Stimulated activated CD8-positive, alpha-beta memory T cell treated with anti-CD3 and anti-CD28 coated beads, Interleukin-2, amount 100 ng/mL, for 48 hours (primary cell): Measurements from ENCODE around the gene IDH1.
"Not testable (repeated sequence)": the region's sequence is repeated elsewhere in the genome, so short reads cannot be mapped to it uniquely, and the experiment has no call there.

Source experiments
- DNase-seq, 2 donors: peaks; one replicate each; pipeline ENCODE4 v3.0.0-alpha.2; 2020; ENCODE audit warnings: low read depth in 2 of 2

Gene IDH1

DNA sequence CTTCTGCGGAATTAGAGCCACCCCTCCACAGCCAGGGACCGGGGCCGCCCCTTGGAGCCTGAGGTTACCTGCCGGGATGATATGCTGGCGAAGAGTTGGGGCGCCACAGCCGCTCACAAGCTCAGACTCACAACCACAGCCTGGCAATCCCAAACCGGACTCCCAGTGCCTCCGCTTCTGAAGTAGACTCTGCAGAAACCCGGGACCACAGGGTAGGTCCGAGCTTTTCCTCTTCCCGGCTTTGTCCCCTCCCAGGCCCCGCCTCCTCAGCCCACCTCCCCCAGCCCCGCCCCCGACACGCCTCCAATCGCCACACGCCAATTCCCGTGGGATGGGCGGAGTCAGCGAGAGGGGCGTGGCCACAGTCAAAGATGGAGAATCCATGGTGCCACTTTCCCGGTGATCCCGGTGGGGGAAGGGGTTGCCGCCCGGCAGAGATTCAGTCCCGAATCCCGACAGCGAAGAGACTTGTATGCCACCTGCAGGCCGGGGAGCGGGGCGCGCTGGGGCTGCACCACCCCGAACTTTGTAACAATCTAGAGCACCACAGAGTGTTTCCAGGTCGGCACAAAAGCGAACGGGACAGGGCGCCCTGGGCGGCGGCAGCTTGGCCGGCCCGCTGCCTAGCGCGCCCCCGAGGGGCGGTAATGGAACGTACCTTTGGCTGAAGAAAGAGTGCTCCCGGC lies at the start of gene IDH1:
IDH1 (minus strand) TSS at position 201 of the 686 bp plus-strand sequence. CDS start 3,520 bp downstream, outside the sequence.
- DNase-seq, result peak; percentile 94 to 96

DNA sequence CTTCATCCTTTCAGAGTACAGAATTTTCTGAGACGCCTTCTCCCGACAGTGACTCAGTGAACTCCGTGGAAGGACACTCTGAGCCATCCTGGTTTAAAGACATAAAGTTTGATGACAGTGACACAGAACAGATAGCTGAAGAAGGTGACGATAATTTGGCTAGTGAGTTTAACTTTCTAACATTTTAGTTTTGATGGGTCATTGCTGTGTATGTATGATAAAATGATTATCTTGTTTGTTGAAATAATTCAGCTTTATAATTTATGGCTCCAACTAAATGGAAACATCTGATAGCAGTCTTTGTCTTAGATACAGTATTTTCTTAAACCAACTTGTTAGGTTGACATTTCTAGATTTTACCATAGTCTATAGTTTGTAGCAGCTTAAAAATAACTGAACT lies 49.3 kb upstream of the IDH1 start:
- no peak for DNase-seq

DNA sequence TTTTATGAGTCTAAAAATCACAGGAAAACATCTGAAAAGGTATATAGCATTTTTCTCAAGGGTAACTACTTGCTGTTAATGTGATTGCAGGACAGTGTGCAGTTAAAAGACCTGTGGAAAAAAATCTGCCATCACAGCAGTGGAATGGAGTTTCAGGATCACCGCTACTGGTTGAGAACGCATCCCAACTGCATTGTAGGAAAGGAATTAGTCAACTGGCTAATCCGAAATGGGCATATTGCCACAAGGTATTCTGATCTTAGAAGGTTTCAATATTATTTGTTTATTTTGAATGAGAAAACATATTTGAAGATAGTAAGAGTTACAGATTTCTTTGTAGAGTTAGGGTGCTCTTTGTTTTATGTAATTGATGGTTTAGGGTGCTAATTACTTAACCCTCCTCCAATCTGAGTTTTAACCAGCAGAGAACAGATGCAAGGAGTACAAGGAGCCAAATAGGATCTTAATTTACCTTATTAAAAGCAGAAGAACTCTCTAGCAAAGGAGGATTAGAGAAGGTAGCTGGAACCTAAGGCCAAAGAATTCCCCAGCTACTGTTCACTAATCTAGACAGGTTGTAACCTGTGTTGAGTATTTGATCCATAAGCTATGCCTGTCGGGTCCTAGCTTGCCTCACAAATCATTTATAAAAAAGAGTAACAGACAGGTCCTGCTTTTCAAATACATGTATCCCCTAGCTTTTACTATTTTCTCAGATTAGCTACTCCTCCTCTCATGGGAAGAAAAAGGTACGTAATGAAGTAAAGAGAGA lies 46.2 kb upstream of the IDH1 start:
- DNase-seq, result no peak

DNA sequence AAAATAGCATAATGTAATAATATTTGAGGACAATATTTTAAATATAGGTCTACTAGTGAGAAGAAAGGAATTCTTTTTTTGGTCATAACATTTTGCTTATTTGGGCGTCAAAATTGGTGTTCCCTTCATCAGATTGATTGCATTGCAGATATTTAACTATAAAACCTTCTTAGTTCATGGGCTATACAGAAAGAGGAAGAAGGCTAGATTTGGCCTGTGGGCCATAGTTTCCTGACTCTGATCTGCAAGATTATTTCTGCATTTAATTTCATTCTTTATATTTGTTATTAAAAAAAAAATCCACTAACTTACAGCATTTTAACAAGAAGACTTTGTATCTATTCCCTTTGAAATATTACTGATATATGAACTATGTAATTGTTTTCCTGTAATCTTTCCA lies 43.1 kb upstream of the IDH1 start:
- no peak for DNase-seq

DNA sequence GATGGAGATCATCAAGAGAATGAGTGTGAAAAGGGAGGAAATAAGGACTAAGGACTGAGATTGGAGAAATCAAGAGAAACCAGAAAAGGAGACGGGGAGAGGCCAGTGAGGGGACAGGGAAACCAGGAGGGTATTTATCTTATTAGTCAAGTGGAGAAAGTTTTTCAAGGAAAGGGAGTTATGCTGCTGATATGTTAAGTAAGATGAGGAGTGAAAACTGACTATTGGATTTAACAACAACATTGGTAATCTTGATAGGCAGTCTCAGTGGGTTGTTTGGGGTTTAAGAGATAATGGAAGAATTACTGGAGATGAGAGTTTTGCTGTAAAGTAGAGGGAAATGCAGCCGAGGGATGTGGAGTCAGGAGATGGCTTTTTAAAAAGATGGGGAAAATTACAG lies 41.7 kb upstream of the IDH1 start:
- DNase-seq, result no peak

DNA sequence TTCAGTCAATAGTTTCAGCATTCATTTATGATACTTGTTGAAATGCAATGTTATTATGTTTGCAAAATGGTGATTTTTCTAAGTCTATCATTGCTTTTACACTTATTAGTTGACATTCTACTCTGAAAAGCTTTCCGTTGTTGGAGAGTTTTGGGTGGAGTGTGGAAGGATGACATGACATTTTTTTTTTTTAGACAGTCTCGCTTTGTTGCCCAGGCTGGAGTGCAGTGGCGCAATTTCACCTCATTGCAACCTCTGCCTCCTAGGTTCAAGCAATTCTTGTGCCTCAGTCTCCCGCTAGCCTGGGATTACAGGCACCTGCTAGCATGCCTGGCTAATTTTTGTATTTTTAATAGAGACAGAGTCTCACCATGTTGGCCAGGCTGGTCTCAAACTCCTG lies 41.0 kb upstream of the IDH1 start:
- no peak for DNase-seq

DNA sequence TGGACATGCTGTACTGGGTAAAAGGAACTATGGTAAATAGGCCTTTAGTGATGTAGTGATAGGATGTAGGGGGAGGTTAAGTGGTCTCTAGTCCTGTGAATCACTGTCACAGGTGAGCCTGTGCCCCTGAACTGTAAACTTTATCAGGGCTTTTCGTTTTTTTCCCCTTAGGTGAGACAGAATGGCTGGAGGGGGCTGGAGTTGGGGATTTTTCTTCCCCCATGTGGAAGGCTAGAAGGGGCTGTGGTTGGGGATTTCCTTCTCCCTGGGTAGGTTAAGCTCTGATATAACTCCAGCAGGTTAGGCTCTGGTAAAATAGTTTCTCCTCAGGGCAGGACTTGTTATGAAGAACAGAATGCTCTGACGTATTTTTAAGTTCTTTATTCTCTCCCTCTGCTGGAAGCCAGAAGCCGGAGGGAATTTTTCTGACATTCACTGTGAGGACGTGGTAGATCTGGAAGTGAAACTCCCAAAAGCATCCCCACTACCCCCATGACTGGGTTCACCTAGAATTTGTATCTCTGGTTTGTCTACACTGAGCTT lies 39.7 kb upstream of the IDH1 start:
- no peak for DNase-seq

DNA sequence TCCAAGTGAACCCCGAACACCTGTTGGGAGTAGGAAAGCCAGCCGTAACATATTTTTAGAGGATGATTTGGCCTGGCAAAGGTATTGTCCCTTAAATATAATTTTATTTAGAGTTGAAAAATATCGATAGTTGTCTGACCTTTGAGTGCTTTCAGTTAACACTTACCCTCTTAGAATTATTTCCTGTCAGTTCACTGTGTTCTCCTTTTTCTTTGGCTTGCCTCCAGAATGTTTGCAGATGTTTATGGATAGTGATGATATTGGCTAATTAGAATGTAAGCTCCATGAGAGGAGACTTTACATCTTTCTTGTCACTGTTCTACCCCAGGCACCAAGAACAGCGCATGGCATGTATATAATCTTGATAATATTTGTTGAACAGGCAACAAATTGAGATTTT lies 31.0 kb upstream of the IDH1 start:
- DNase-seq, result no peak

DNA sequence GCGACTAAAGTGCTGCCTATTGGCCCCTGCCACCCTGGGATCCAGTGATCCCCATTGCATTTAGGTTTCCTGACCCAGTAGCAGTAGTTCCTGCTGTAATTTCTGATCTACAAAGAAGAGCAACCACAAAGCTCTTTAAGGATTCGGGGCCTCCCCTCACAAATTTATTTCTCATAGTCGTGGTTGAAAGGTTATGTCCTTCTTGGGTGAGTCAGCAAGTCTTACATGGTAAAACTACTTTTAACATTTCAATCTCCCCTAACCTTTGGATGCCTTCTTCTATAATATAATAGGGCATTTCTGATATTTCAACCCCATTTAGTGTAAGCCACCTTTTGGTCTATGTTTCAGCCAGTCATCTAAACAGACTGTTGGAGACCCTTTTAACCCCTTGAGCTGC lies 26.1 kb upstream of the IDH1 start:
- no peak for DNase-seq

DNA sequence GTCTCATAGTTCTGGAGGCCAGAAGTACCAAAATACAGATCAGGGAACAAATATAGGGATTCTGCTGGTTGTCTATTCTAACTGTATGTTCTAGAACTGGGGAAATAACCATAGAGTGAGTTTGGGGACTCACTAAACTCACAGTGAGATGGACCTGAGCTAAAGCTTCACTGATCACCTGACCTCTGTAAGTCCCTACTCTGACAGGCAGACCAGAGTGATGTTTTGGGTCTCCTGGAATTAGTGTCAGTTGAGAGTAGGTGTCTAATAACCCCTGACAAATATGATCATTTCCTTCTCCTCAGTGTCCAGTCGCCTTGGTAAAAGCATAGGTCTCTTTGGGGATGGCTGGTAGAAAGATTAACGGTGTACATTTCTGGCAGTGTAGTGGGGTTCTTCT lies 25.4 kb upstream of the IDH1 start:
- no peak for DNase-seq

DNA sequence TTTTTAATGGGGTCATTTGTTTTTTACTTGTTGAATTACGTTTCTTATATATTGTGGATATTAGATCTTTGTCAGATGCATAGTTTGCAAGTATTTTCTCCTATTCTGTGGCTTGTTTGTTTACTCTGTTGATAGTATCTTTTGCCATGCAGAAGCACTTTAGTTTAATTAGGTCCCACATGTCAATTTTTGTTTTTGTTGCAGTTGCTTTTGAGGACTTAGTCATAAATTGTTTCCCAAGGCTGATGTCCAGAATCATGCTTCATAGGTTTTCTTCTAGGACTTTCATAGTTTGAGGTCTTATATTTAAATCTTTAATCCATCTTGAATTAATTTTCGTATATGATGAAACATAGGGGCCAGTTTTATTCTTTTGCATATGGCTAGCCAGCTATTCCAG lies 24.4 kb upstream of the IDH1 start:
- DNase-seq, result no peak

DNA sequence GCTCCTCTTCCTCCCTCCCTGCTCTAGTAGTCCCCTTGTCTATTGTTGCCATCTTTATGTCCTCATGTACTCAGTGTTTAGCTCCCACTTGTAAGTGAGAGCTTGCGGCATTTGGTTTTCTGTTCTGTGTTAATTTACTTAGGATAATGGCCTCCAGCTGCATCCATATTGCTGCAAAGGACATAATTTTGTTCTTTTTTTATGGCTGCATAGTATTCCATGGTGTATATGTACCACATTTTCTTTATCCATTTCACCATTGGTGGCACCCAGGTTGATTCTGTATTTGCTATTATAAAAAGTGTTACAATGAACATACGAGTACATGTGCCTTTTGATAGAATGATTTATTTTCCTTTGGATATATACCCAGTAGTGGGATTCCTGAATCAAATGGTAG lies 23.7 kb upstream of the IDH1 start:
- no peak for DNase-seq

DNA sequence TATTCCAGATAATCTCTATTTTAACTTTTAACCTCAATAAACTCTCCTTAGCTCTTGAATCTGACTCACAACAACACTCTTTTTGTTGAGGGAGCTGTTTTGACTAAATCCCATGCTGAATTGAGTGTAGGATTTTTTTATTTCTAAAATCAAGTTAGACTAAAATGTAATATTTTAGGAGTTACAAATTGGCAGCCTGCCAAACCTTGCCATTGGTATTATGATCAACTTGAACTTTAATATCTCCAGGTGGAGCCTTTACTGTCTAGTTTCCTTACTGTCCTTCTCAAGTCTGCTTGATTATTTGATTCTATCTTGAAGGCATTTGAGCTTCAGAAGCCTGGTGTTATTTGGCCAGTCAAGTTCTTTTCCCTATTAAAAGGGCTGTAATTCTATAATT lies 19.9 kb upstream of the IDH1 start:
- DNase-seq, result no peak

DNA sequence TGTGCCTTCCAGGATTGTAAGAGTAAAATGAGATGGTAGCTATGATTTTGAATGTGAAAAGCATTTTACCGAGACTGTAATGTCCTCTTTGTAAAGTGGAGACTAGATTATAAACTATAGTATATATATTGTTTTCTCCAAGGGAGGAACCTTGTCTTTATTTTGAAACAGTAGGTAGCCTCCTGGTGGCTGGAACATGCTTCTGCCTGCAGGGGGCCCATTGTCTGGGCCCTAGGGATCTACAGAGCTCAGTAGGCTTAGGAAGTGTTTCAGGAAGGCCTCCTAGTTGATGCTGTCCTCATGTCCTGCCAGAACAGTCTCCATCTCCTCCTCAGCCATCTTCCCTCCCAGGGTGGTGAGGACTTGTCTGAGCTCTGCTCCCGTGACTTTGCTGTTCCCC lies 14.2 kb upstream of the IDH1 start:
- DNase-seq, result no peak

DNA sequence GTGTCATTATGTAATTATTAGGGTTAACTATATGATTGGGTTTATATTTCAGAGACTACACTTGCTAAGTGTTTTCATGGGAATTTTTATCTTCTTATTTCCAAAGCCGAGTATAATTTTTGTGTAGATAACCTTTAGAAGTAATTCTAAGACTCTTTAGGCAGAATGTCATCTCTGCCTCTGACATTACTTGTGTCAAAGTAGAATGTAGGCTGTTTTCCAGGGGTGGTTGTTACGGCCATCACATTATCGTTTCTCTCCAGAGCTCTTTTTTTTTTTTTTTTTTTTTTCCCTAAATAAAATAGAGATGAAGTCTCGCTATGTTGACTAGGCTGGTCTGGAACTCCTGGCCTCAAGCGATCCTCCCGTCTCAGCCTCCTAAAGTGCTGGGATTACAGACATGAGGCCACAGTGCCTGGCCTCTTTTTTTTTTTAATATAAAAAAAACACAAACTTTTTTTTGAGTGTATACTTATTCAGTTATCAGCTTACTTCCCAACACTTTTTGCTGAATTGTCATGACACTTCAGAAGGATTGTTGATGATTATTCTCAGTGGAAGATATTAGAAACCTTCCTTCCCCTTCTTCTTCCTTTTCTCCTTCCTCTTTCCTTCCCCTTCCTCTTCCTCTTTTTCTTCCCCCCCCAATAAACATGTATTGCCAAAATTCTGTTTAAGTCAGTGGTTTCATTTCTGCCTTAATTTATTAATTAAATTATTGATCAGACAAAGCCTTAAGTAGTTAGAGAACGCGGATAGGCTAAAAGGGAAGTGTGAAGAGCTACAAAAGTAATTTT lies 13.5 kb upstream of the IDH1 start:
- no peak for DNase-seq

DNA sequence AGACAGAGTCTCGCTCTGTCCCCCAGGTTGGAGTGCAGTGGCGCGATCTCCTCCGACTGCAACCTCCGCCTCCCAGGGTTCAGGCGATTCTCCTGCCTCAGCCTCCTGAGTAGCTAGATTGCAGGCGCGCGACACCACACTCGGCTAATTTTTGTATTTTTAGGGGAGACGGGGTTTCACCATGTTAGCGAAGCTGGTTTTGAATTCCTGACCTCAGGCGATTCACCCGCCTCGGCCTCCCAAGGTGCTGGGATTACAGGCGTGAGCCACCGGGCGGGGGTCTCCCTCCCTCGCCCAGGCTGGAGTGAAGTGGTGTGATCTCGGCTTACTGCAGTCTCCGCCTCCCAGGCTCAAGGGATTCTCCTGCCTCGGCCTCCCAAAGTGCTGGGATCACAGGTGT lies 12.7 kb upstream of the IDH1 start:
- DNase-seq, result not testable (repeated sequence)

DNA sequence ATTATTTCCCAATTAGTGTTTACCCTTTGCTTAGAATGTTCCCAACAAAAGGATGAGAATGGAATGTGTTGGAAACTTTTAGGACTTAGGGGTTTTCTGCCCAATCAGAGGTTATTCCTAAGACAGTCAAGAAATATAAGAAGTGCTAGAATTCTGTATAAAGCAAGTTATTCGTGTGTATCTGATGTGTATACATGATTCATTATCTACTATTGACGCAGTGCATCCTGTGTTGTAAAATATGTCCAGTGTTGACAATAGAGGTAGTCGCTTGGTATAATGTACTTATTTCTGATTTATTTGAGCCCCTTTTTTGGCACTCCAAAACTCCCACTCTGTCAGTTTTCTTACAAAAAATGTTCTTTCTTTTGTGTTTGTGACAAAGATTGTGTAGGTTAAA lies 12.1 kb upstream of the IDH1 start:
- no peak for DNase-seq

DNA sequence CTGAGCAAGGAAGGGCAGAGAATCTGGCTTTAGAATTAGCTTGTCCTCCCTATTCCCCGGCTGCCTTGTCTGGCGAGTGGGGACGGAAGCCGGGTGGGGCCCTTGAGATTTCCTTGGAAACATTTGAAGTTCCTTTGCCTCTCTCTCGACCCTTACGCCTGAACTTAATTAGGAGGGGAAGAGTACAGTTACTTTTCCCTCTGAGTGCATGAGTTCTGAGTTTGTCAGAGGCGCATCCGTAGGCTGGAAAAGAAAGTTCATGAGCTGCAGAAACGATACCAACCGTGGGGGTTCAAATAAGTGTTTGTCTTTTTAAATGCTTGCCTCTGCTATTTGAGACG lies 11.7 kb upstream of the IDH1 start:
- no peak for DNase-seq

DNA sequence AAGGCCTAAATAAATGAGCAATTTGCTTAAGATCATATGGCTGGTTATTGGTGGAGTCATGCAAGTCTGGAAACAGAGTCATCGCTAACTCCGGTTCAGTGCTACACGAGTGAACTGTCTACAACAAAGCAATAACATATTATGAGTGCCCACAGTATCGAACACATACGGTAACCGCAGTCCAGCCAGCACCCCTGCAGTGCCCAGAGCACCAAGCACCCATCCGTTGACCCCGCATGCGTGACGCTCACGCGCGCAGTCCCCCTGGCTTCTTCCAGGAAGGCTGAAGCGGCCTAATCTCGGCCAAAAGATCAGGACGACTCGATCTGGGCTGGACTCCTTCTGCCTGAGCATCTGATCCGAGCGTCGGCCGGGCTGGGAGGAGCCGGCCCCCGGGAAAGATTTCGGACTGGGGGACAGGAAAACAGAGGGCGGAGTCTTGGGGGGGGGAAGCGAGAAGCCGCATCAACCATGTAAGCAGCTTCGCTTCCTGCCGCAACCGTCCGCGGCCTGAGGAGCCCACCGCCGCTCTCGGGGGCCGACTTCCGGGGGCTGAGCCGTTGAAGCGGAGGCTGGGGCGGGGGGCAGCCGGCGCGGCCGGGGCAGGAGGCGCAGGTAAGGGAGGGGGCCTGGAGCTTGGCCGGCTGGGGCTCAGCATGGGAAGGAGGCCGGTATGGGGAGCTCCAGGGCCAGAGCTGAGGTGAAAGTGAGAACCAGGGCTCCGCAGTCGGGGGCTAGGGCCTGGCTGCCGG lies 11.1 kb upstream of the IDH1 start, which contains the start of gene PIKFYVE:
PIKFYVE (plus strand) TSS at position 455 of the 752 bp plus-strand sequence. CDS start 5,265 bp downstream, outside the sequence.
- peak; percentile 82 to 83 for DNase-seq

DNA sequence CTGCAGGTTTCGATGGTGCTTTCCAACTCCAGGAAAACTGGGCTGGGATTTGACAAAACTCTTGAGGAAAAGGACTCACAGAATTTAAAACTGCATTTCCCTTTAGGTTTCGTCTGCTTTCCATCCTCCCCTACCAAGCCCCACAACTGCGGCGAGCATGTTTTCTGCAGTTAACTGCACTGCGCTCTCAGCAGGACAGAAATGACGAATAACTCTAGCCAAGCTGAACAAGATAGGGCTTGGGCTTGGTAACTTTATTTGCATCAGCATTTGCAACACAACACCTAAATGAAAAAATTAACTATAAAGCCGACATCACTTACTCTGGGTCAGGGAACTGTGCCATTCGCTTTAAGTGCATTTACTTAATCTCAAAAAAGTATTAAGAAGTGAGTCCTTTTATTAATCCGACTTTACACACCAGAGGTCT lies 10.5 kb upstream of the IDH1 start:
- no peak for DNase-seq
